OCI-LY3 (cell line): ENCODE data around the gene CLEC18A.

ENCODE experiments used
- H2AFZ ChIP-seq: fragments of 200-600, 300-600 bp; shearing (Covaris generic); 2 replicates; pipeline ENCODE4 v1.6.0; 2014; ENCODE audit warnings: antibody characterized with exemption, low read depth, low read length
- H3K27ac ChIP-seq: fragments of 200-600, 300-600 bp; sonication (generic); 2 replicates; pipeline ENCODE4 v1.5.1; 2014; ENCODE audit warnings: mild to moderate bottlenecking, low read length, moderate library complexity, mixed read lengths
- H3K27me3 ChIP-seq: fragments of 200-600, 300-600 bp; sonication (generic); 2 replicates; pipeline ENCODE4 v1.6.1; 2014; ENCODE audit warnings: low read depth, low read length, mixed read lengths
- H3K36me3 ChIP-seq: fragments of 200-600, 300-600 bp; sonication (generic); replicated peaks from 2 replicates; pipeline ENCODE3; 2014; ENCODE audit warnings: low read depth, low read length, mixed read lengths
- H3K4me1 ChIP-seq: fragments of 300-600, 200-600 bp; sonication (generic); 2 replicates; pipeline ENCODE4 v1.6.1; 2014; ENCODE audit warnings: low read length, mixed read lengths
- H3K4me2 ChIP-seq: fragments of 200-600, 300-600 bp; sonication (generic); 2 replicates; pipeline ENCODE4 v1.6.1; 2014; ENCODE audit warnings: low read length, mixed read lengths
- H3K4me3 ChIP-seq: fragments of 300-600, 200-600 bp; sonication (generic); 2 replicates; pipeline ENCODE4 v1.5.1; 2014; ENCODE audit warnings: antibody characterized with exemption, mild to moderate bottlenecking, low read length, moderate library complexity
- H3K79me2 ChIP-seq: fragments of 300-600, 200-600 bp; shearing (Covaris generic); 2 replicates; pipeline ENCODE4 v1.6.1; 2014; ENCODE audit warnings: mild to moderate bottlenecking, low read length, mixed read lengths
- H3K9ac ChIP-seq: fragments of 300-600, 200-600 bp; shearing (Covaris generic); 2 replicates; pipeline ENCODE4 v1.6.0; 2014; ENCODE audit warnings: mild to moderate bottlenecking, low read length, moderate library complexity
- H3K9me3 ChIP-seq: fragments of 200-600, 300-600 bp; shearing (Covaris generic); 2 replicates; pipeline ENCODE4 v1.6.1; 2014; ENCODE audit warnings: low read length, mixed read lengths; ENCODE audit not compliant: insufficient read depth
- H4K20me1 ChIP-seq: fragments of 200-600, 300-600 bp; sonication (generic); 2 replicates; pipeline ENCODE4 v1.6.1; 2016; ENCODE audit warnings: low read length, mixed read lengths; ENCODE audit not compliant: insufficient read depth
- EZH2phosphoT487 ChIP-seq: fragments of 200-600 bp; shearing (Covaris generic); IDR thresholded peaks from 2 replicates; pipeline ENCODE4 v1.6.1; 2018; ENCODE audit warnings: antibody characterized with exemption, mixed run types, low read depth
- TF ChIP-seq, protein P1 (sequence below): fragments of 200-600, 300-600 bp; sonication (generic); IDR thresholded peaks from 2 replicates; pipeline ENCODE4 v1.5.1; 2014; ENCODE audit warnings: antibody characterized with exemption, low read length, low read depth

The CLEC18A gene

DNA sequence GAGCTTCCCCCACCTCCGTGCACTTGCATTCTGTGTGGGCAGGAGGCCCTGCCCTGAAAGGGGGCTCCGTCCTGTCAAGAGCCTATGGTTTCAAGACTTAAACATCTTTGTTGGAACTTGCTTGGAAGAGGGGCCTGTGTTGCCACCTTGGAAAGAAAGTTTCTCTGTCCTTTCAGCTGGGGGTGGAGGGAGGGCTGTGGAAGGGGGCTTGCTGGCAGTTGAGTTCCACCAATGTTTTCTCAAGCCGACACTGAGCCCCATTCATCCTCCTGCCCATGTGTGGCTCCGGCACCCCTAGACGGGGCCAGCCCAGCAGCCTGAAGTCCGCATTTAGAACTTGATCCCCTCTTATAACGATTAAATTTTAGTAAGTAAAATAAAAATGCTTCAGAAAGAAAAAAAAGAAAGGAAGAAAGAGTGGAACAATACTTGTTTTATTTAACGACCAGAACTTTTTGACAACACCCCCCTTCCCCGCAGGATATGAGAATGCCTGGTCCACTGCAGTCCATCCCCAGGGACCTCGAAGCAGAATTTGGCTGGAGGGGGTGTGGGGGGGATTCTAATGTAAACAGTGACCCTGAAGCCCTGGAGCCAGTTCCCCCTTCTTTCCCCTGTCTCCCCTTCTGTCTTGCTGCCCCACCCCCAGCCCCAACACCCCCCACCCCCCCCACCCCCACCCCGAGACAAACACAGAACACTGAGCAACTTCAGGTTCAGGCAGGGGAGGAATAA is 26.9 kb upstream of the CLEC18A start:
- H2AFZ ChIP-seq = no peak overlapping the region
- H3K4me1 ChIP-seq = no peaks in the 10 kb centered on the region
- H3K36me3 ChIP-seq = no peaks in the 10 kb centered on the region
- H3K4me2 ChIP-seq = no peak overlapping the region
- no peaks in the 10 kb centered on the region for H3K79me2 ChIP-seq
- no peak for TF ChIP-seq EZH2phosphoT487
- TF ChIP-seq, protein P1, sequence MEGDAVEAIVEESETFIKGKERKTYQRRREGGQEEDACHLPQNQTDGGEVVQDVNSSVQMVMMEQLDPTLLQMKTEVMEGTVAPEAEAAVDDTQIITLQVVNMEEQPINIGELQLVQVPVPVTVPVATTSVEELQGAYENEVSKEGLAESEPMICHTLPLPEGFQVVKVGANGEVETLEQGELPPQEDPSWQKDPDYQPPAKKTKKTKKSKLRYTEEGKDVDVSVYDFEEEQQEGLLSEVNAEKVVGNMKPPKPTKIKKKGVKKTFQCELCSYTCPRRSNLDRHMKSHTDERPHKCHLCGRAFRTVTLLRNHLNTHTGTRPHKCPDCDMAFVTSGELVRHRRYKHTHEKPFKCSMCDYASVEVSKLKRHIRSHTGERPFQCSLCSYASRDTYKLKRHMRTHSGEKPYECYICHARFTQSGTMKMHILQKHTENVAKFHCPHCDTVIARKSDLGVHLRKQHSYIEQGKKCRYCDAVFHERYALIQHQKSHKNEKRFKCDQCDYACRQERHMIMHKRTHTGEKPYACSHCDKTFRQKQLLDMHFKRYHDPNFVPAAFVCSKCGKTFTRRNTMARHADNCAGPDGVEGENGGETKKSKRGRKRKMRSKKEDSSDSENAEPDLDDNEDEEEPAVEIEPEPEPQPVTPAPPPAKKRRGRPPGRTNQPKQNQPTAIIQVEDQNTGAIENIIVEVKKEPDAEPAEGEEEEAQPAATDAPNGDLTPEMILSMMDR = no peak
- H3K4me3 ChIP-seq = no peak overlapping the region
- H4K20me1 ChIP-seq = no peaks in the 10 kb centered on the region
- H3K27me3 ChIP-seq = no peaks in the 10 kb centered on the region
- H3K9me3 ChIP-seq = no peaks in the 10 kb centered on the region
- H3K9ac ChIP-seq = no peak overlapping the region
- H3K27ac ChIP-seq = no peak overlapping the region

GRCh38 chr16:69924777-69925191 is 26.4 kb upstream of the CLEC18A start:
- Histone ChIP-seq H3K9me3 (no peaks in the 10 kb centered on the region), H3K9ac (no peak overlapping the region), H3K4me2 (no peak overlapping the region), H4K20me1 (no peaks in the 10 kb centered on the region), H3K79me2 (no peaks in the 10 kb centered on the region), H3K4me3 (no peak overlapping the region), H3K27ac (no peak overlapping the region), H3K4me1 (no peaks in the 10 kb centered on the region), H3K27me3 (no peaks in the 10 kb centered on the region), H2AFZ (no peak overlapping the region), H3K36me3 (no peaks in the 10 kb centered on the region)
- no peak for TF ChIP-seq EZH2phosphoT487
- TF ChIP-seq, protein P1 = no peak

GRCh38 chr16:69925311-69925710 is 25.8 kb upstream of the CLEC18A start:
- H3K9ac ChIP-seq = no peak overlapping the region
- H4K20me1 ChIP-seq = no peaks in the 10 kb centered on the region
- no peaks in the 10 kb centered on the region for H3K36me3 ChIP-seq
- H3K4me2 ChIP-seq = no peak overlapping the region
- H3K4me3 ChIP-seq = no peak overlapping the region
- no peak overlapping the region for H2AFZ ChIP-seq
- no peaks in the 10 kb centered on the region for H3K4me1 ChIP-seq
- no peaks in the 10 kb centered on the region for H3K79me2 ChIP-seq
- TF ChIP-seq, protein P1 = no peak
- no peak for TF ChIP-seq EZH2phosphoT487
- no peaks in the 10 kb centered on the region for H3K9me3 ChIP-seq
- no peak overlapping the region for H3K27ac ChIP-seq
- no peaks in the 10 kb centered on the region for H3K27me3 ChIP-seq

DNA sequence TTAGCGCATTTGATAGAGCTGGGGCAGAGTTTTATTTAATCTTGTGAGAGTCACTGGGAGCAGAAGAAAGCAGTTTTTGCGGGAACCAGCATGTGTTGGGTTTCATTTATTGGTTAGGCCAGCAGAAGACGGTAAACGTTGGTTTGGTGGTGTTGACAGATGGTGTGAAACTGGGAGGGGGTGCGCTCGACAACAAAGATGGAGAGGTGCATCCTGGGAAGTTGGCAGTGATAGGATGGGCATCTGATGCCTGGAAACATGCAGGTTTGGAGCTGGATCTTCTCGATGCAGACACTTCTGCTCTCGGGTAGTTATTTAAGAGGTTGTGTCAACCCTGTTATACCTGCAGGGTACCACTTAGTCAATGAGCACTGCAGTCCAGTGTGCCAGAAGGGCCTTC is 24.9 kb upstream of the CLEC18A start:
- no peak overlapping the region for H3K4me2 ChIP-seq

More for the DNA sequence above, 24.9 kb upstream of the CLEC18A start:
- Histone ChIP-seq H3K9ac (no peak overlapping the region), H3K79me2 (no peaks in the 10 kb centered on the region), H3K9me3 (no peaks in the 10 kb centered on the region), H2AFZ (no peak overlapping the region), H3K27me3 (no peaks in the 10 kb centered on the region), H3K36me3 (no peaks in the 10 kb centered on the region), H3K4me1 (no peaks in the 10 kb centered on the region), H3K27ac (no peak overlapping the region), H4K20me1 (no peaks in the 10 kb centered on the region), H3K4me3 (no peak overlapping the region)
- no peak for TF ChIP-seq EZH2phosphoT487
- TF ChIP-seq, protein P1 = no peak
